ENCODE measurements around the gene CASKIN2.

DNA sequence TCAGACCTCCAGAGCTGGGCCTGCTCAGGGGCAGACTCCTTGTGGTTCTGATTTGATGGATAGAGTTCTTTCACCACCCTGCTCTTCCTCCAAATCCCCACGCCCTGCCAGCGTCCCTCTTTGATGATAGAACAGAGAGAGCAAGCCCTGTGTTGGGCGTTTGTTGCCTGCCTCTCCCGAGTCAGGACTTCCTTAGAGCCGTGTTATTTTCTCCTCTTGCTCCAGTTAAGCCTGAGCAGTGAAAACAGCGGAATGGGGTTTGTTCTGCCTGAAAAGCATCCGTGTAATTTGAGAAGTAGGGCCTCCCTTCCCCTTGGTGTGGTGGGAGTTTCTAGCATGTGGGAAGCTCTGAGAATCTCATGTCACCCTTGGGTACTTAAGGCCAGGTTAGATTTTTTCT is 36.8 kb downstream of the CASKIN2 start:
- TF ChIP-seq, protein P1, sequence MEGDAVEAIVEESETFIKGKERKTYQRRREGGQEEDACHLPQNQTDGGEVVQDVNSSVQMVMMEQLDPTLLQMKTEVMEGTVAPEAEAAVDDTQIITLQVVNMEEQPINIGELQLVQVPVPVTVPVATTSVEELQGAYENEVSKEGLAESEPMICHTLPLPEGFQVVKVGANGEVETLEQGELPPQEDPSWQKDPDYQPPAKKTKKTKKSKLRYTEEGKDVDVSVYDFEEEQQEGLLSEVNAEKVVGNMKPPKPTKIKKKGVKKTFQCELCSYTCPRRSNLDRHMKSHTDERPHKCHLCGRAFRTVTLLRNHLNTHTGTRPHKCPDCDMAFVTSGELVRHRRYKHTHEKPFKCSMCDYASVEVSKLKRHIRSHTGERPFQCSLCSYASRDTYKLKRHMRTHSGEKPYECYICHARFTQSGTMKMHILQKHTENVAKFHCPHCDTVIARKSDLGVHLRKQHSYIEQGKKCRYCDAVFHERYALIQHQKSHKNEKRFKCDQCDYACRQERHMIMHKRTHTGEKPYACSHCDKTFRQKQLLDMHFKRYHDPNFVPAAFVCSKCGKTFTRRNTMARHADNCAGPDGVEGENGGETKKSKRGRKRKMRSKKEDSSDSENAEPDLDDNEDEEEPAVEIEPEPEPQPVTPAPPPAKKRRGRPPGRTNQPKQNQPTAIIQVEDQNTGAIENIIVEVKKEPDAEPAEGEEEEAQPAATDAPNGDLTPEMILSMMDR (IDR thresholded peaks at IDR 0.05): no peak
- TF ChIP-seq POLR2A (IDR thresholded peaks at IDR 0.05): no peak
- no peak for TF ChIP-seq EP300 (IDR thresholded peaks at IDR 0.05)
